SU-DHL-6 (cell line): ENCODE measurements around the gene ZNF860.

ENCODE experiments used
- CTCF ChIP-seq: fragments of 200-600 bp; sonication (generic); IDR thresholded peaks from one replicate; pipeline ENCODE4 v1.5.1; 2017; ENCODE audit warnings: antibody characterized with exemption, mild to moderate bottlenecking, low read length, moderate library complexity; ENCODE audit not compliant: insufficient read depth, poor library complexity, severe bottlenecking
- EZH2phosphoT487 ChIP-seq: fragments of 200-600 bp; sonication (generic), shearing (Covaris generic); conservative IDR thresholded peaks from 2 replicates; pipeline ENCODE4 v1.6.1; 2018; ENCODE audit warnings: mild to moderate bottlenecking, antibody characterized with exemption, low read length, moderate library complexity, mixed read lengths

GRCh38 chr3:31943041-31943440, 38.5 kb upstream of the ZNF860 start:
- TF ChIP-seq CTCF: no peak
- no peak for TF ChIP-seq EZH2phosphoT487
